Stimulated activated CD8-positive, alpha-beta memory T cell treated with anti-CD3 and anti-CD28 coated beads, Interleukin-7, amount 100 ng/mL, for 1 hour (primary cell): ENCODE measurements around the gene LRRC36.

Experiments
- DNase-seq, 2 donors: peaks; one replicate each; pipeline ENCODE4 v3.0.0-alpha.2; 2020; ENCODE audit warnings: low read depth in 2 of 2

Gene LRRC36

GRCh38 chr16:67390816-67391423 lies 64.3 kb downstream of the LRRC36 start:
- no peak for DNase-seq

- no peak for DNase-seq
These were observed 65.0 kb downstream of the LRRC36 start for GRCh38 chr16:67391424-67392300.

DNA sequence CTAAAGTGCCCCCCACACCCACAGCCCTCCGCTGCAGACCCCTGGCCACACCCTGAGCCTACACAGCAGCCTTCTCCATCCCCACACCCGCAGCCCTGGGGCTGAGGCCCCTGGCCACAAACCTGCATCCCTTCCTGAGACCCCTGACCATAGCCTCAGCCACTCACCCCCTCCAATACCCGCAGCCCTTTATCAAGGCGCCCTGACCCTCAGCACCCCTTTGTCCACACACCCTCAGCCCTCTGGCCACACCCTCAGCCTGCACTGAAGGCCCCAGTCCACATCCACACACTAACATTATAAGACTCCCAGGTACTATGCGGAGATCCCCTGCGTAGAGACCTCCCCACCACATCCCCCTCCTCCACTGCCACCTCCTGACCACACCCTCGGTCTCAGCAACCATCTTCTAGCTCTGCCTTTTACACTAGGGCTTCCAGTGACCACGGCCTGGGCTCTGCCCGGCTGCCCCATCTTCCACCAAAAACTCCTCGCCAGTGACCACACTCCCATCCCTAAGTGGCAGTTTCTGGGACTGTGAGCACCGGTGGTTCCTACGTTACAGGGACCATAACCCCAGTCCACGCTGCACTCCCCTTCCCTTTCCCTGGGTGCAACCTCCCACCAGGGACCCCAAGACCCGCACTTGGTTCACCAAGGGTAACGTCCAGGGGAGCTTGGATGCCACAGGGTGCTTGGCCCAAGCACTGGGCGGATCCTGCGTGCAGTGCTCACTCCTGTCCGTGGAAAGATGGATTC lies 65.9 kb downstream of the LRRC36 start:
- DNase-seq, result no peak

DNA sequence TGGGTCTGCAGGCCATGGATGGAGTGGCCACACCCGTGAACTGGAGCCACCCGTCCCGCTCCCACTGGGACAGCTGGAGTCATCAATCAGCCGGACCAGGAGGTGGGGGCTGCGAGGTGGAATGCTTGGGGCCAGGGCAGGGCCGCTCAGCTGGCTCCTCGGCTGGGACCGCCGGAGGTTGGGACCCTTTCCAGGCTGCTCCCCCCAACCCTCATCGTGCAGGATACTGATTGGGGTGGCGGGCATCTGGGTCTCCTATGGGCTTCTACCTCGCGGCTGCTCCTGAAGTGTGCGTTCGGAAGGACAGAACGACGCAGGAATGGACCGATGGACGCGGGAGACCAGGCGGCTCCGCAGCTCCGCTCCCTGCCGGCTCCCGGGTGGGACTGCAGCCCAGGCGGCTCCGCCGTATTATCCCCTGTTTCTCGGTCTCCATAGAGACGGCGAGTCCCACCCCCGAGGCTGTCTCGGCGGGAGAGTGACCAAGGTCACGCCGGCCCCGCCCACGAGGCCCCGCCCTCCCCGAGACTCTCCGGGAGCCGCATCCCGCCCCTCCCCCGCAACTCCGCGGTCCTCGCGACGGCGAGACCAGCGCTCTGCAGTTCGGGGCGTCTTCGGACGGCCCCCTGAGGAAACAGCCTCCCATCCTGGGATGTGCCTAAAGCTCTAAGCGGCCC lies 66.6 kb downstream of the LRRC36 start, which contains the start of gene TPPP3:
Gene TPPP3, minus strand, starts transcription at position 388 of the 677 bp plus-strand sequence. CDS start 2,387 bp downstream, outside the sequence.
- DNase-seq, result no peak

- no peak for DNase-seq
These were observed 67.2 kb downstream of the LRRC36 start for GRCh38 chr16:67393788-67394154.

DNA sequence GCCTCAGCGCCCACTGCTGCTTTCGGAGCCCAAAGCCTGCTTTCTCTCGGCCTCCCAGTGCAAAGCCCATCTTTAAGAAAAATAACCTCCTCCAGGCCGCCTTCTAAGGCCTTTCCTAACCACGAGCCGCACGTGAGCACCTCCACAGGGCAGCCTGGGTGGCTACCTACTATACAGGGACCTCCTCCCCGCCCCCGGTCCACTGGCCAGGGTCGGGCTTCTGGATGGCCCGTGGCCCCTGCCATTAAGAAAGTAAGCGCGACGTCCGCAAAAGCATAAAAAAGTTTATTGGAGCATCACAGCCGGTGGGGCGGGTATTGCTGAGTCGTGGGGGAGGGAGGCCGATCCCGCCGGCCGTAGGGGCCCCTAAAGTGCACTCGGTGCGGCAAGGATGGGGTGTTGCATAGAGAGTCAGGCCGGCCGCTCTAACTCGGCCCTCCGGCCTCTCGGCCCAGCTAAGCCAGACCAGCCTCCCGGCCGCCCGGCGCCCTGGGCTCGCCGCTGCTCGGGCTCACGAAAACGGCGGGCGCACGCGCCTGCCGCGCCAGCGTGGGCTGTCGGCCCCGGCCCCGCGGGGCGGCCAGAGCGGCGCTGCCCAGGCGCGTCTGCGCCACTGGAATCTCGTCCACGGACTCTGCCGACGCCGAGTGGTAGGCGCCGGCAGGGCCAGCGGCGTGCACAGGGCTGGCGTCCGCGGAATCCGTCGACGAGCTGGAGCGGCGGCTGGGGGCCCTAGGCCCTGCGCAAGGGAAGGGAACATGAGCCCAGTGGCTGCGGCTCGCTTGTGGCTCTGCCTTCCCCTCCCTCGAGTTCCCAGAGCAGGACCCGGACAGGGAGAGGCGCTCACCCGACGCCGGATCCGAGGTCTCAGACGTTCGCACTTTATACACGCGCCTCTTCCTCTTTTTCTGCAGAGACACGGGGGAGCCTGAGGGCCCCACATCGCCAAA lies 67.8 kb downstream of the LRRC36 start:
- no peak for DNase-seq

DNA sequence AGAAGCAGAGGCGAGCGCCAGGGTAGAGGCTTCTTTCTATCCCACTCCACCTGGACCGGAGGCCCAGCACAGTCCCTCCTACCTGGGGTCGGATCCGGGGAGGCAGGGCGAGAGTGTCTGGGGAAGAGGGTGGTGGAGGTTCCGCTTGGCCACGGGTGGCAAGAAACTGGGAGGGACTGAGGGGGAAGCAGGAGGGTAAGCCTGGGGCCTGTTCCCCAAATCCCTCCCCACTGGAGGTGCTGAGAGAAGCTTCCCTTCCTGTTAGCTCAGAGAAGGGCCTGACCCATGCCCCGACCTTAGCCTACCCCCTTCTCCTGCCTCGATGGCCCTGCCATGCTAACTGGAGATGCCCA lies 68.5 kb downstream of the LRRC36 start:
- DNase-seq, result no peak

DNA sequence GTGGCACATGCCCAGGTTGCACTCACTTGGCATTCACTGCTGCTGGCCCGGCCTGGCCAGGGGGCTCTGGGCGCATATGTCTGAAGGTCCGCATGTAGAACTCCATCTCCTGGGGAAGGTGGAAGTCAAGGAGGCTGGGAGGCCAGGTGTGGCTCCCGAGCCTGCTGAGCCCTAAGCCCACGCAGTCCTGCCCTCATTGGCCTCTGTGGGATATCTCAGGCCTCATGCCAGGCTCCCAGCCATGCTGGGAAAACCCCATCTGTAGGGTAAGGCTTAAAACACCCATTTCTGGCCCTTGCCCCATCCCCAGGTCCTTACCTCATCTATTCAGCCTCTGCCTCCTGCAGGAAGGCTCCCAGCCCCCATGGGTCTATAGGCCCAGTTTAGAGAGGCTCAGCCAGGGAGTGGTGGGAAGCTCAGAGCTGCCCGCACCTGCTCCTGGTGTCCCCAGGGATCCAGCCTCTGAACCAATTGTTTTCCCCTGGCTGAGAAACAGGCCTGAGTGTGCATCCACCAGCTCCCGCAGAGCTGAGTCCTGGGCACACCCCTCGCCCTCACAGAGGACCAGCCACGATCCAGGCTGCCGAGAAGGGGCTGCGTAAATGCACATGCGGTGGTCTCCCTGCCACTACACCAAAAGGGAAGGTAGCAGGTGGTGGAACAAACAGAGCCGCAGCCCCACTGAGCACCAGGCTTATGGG lies 69.0 kb downstream of the LRRC36 start:
- no peak for DNase-seq

- DNase-seq, result no peak
These were observed 69.8 kb downstream of the LRRC36 start for GRCh38 chr16:67396159-67397035.

GRCh38 chr16:67397036-67397801 lies 70.6 kb downstream of the LRRC36 start:
- no peak for DNase-seq

DNA sequence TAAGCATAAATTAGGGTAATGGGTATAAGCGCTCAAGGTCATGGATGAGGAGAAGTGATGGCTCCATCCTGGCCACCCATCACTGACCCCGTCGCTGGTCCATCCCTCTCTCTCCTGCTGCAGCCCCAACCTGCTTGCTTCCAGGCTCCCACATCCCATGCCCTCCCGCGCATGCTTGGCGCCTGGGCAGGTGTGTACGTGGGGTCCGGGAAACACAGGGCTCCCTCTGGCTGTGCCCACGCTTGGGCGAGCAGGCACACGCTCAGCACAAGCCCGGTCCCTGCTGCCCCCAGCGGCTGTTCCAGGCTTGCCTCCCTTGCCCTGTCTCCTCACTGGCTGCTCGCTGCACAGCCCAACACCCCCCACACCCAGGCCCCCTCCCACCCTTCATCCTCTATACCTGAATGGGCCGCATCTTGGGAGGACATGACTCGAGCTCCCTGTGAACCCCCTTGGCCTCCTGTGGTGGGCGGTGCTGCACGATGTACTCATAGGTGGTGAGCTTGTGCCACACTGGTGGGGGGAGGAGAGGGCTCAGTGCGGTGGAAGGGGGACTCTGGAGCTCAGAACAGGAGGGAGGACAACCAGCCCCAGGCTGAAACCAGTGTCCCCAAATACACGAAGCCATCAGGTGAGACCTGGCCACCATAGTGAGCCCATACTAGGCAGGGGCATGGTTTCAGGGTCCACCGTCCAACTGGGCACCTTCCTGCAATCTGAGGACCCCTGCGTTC lies 71.4 kb downstream of the LRRC36 start:
- DNase-seq, result no peak

- DNase-seq, result no peak
These were observed 72.1 kb downstream of the LRRC36 start for GRCh38 chr16:67398546-67399217.

DNA sequence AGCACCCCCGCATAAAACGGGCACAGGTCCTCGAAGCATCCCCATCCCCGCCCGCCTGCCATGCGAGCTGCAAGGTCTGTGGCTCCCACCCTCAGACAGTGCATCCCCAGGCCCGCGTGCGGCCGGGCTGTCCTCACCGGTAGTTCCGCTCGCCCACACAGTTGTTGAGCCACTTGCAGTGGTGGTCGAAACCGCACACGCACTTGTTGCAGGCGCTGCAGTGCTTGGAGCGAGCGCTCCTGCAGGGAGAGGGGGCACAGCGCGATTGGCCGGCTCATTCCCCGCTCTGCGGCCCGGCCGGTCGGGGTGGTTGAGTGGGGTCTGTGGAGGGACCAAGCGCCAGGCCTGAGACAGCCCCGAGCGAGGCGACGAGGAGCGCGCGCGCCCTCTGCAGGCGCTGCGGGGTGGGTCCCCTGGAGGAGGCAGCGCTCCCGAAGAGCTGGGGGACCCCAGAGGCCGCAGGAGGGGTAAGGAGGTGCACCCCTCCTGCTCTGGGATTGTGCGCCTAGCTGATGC lies 72.7 kb downstream of the LRRC36 start:
- DNase-seq, result no peak

GRCh38 chr16:67399749-67400704 lies 73.4 kb downstream of the LRRC36 start:
- DNase-seq, result no peak

DNA sequence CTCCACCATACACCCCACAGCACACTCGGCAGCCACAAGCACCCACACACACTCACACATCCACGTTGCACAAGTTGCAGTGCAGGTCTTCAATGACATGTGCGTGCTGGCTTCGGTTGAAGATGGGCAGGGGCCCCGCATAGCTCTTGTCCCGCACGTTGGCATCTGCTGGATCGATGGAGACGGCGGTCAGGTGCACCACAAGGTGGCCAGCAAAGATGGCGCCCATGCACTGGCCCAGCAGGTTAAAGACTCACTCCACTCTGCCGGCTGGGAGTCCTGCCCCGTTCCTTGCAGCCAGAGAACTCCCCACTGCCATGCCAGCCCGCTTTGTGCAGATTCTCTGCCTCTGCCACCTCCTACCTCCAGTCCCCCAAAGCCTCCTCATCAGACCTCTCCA lies 74.3 kb downstream of the LRRC36 start:
- DNase-seq, result no peak
